GM18858 (cell line): ENCODE measurements around the gene LPP.

ENCODE experiments used
- ATAC-seq: cut with Tn5 transposase; IDR thresholded peaks from one replicate; pipeline ENCODE4 v1.9.1; 2021; ENCODE audit not compliant: unreplicated experiment

LPP gene

DNA sequence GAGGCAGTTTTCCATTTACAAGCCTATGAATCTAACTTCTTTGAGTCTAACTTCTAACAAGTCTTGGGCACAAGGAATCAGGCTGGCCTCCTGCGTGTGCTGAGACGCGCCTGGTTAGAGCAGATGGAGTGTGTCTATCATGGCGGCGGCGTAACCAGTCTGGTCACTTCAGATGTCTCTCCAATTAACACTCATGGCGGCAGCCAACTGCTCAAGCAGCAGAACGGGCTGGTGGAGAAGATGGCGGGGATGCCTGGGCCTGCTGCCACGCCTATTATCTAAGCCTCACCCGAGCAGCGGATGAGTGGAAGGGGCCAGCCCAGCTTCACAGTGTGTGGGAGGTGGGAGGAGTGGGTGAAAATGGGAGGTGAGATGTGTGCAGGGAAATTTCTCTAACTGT lies 771.4 kb downstream of the LPP start:
- no peak for ATAC-seq

DNA sequence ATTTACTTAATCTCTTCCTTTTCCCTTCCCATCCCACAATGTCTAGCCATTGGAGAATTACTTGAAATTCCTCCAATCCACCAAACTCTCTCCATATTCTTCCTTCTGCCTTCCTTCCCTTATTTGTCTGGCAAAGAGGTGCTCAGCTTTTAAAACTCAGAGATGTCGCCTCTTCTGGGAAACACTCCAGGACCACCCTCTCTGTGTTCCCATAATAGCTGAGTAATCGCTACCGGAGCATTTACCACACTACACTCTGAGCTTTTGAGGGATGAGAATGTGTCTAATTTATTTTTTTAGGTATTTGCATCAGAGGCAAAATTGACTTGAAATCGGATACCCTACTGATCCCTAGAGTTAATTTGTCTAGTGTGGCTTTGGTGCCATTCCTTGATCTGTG lies 772.2 kb downstream of the LPP start:
- no peak for ATAC-seq

DNA sequence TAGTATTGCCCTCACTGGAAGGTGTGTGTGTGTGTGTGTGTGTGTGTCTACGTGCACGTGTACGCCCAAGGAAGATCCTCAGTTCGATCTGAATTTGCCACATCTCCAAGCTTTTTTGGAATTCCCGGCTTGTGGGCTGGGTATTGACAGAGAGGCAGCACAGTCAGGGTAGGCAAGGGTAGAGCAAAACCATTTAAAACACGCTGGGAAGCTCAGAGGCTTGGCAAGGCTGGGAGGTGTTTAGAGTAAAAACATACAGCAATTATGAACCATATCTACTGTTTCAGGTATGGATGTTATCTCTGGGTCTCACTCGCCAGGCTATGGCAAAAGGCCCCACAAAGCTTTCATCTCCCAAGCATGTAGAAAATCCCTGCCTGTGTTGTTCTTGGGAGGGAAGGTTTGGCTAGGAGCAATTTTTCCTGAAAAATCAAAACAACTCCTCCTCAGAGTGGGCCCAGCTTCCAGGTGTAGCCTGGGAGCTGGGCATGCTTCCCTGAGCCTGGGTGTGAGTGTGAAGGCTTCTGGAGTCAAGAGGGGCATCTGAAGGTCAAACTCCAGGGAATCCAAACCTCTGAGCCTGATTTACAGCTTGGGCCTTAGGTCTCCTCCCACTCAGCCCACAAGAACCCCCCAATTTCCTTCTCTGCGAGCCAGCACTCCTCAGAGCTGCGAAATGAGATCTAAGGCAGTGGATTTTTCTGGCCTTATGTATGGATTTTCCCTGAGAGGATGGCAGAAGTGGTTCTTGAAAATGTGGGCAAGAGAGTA lies 773.0 kb downstream of the LPP start:
- no peak for ATAC-seq

DNA sequence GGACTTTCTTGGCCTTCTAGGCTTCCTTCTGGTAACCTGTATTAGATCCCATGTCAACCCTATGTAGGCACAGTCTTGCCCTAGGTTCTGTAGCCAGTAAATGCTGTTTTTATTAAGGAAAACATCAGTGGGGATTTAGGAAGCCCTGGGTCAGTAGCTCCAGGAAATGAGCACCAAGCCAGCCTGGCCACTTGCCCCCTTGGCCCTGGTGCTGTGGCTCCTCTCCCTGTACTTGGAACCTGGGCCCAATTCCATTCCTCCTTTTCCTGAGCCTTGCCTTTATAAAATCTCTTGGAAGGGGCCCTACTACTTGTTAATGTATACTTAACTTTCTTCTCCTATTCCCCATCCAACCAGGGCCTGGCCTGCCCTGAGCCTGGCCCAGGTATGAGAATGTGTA lies 774.0 kb downstream of the LPP start:
- no peak for ATAC-seq

DNA sequence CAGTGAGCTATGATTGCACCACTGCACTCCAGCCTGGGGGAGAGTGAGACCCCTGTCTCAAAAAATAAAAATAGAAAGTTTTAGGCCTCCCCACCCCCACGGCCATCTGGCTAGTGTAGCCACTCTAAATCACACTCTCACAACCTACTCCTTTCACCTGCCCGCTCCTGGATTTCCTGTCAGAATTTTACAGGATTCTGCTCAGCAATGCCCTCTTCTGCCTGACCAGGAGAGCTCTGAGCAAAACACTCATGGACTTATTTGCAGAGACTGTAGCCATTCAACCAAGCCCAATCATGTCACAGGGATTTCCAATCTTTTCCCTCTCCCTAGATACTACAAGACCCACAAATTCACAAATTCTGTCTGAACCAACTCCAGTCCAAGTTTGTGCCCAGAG lies 775.2 kb downstream of the LPP start:
- no peak for ATAC-seq

DNA sequence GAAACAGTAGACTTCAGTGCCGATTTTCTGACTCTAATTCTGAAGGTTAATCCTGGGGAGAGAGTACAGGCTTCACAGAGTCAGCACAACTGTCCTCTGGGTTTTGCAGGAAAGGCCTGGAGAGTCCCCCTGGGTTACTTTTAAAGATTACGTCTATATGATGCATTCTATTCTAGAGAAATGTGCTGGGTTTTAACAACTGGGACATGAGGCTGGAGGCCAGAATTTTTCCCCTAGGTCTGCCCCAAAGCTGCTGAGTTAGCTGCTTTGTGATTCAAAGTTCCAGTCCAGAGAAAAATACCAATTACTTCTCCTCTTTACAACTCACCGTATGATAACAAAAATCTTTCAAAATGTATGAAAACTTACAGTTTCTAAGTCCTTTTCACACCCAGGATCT lies 777.1 kb downstream of the LPP start:
- no peak for ATAC-seq

DNA sequence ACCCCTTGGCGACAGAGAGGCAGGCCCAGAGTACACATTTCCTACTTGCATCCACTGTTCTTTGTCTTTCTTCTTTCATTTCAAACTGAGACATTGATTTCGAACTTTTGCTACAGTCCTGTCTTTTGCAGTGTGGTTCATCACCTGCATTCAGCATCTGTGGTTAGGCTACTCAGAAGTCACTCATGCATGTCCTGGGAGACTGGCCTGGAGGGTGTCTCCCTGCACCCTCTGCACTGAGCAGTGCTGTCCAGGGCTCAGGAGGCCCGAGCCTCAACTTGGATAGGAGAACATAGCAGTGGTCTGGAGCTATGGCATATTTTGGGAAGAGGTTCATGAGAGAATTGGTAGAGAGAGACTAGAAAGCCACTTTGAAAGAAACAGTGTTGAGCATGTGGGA lies 777.6 kb downstream of the LPP start:
- no peak for ATAC-seq

DNA sequence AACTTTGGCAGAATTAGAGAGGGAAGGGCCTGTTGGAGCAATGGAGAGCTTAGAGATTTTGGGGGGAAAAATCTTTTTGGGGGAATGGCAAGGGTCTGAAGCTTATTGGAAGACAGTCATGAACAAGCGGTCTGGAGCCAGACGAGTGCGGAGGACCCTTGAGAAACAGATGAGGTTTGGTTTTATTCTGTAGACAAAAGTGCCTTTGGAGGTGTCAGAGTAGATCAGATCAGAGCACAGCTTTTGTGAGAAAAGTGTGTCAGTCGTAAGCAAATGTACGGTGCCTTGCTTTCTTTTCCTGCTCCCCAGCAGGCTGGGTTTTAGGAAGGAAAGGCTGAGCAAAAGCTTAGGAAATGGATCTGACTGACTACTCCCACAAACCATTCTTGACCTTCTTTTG lies 781.0 kb downstream of the LPP start:
- ATAC-seq = no peak

DNA sequence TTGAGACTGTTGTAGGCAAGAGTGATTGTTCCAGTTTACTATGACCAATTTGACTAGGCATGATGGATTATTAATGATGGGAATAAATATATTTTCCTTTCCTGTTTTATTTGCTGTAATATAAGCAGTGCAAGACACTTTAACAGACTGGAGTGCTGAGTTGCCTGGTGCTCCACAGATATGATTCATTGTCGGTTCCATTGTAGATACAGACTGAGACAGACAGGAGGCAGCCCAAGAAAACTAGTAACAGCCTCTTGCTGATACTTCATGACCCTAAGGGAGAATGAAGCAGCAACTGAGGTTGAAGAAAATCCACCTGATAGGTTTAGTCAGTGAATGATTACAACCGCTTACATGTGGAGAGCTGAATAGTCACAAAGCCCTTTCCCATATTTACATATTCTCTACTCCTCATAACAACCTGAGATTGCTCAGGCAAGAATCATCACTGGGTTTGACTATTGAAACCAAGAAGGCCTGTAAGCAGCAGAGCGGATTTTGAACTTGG lies 782.7 kb downstream of the LPP start:
- ATAC-seq = no peak

DNA sequence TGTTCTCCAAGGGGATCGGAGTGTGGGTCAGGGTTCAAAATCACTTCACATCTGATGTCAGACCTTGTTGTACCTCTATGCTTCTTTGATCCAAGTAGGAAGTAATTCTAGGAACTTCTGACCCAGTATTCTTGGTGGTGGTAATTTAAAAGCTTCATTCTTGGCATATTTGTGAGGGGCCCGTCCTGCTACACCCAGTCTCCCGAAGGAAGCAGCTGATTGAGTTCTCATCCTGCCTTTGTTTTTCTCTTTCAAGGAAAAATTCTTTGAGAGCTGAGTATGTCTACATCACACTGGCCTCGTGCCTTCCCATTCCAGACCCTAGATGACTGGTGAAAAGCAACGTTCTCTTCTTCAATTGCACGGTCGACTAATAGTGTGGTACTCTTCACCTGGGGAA lies 783.4 kb downstream of the LPP start:
- ATAC-seq = no peak

DNA sequence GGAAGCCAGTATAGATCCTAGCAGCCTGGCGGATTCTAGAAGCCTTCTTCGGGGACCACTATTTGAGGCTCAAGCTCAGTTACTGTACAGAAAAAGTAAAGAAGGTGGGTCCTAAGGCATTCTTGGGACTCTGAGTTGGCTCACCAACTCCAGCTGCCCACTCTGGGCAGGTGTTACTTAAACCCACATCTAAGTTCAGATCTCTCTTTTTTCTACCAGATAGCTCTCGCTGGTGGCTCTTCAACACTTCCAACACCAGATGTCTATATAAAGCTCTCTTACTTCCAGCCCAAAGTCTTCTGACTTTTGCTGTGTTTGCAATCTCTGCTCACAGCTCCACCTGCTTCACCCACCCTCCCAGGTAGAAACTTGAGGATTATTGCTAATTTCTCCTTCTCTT lies 785.0 kb downstream of the LPP start:
- no peak for ATAC-seq

DNA sequence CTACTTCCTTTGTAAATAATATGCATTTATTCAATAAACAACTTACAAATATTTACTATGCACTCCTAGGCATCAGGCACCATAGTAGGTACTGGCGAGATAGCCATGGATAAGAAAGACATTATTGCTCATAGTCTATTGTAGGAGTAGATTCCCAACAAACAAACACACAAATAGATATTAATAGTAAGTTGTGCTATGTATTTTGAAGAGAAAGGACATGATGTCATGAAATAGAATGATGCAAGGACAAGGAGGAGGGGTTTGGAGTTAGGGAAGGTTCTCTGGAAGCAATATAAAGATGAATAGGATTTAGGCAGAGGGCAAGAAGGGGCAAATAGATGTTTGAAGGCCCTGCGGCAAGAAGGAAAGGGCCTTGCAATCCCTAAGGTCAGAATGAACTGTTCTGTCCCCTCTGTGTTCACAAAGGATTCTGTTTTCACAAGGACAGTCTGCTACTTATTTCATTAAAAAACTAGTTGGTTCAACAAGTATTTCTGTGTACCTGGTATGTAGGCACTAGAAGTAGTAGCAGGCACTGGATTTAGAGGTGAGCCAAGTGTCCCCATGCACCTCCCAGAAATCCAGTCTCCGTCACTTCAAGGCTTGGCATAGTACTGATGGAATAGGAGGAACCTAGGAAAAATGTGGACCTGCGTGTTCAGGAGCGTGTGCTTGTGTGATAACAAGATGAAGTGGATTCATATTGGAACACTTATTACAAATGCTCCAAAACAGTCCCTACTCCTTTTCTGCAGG lies 786.0 kb downstream of the LPP start:
- no peak for ATAC-seq
